ENCODE data around the gene MR1.

GRCh38 chr1:181001091-181001780 is 32.5 kb upstream of the MR1 start:
- TF ChIP-seq CTCF (conservative IDR thresholded peaks at IDR 0.05; ENCODE audit: low read length) (no peak), EZH2phosphoT487 (IDR thresholded peaks at IDR 0.05; ENCODE audit: borderline replicate concordance, low read depth, low read length) (no peak)
